ENCODE measurements around the gene DCTN2.
"Not testable (repeated sequence)": the region's sequence is repeated elsewhere in the genome, so short reads cannot be mapped to it uniquely, and the experiment has no call there.

DCTN2 gene

GRCh38 chr12:57576613-57577160 is 29.7 kb upstream of the DCTN2 start:
- no peak for DNase-seq

GRCh38 chr12:57575771-57576612 is 29.0 kb upstream of the DCTN2 start:
- DNase-seq: no peak

GRCh38 chr12:57574795-57575194 is 27.8 kb upstream of the DCTN2 start:
- no peak for DNase-seq

GRCh38 chr12:57571926-57572762 is 25.2 kb upstream of the DCTN2 start:
- DNase-seq: no peak

DNA sequence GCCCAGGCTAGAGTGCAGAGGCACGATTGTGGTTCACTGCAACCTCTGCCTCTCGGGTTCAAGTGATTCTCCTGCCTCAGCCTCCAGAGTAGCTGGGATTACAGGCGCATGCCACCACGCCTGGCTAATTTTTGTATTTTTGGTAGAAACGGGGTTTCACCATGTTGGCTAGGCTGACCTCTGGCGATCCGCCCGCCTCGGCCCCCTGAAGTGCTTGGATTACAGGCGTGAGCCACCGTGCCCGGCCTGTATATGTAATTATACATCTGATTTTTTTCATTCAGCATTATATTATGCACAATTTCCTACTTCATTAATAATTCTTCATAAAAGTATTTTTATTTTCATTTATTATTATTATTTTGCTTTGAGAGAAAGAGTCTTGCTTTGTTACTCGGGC is 23.4 kb upstream of the DCTN2 start:
- not testable (repeated sequence) for DNase-seq

- DNase-seq: no peak
Measured at GRCh38 chr12:57569858-57570257, 22.9 kb upstream of the DCTN2 start.

DNA sequence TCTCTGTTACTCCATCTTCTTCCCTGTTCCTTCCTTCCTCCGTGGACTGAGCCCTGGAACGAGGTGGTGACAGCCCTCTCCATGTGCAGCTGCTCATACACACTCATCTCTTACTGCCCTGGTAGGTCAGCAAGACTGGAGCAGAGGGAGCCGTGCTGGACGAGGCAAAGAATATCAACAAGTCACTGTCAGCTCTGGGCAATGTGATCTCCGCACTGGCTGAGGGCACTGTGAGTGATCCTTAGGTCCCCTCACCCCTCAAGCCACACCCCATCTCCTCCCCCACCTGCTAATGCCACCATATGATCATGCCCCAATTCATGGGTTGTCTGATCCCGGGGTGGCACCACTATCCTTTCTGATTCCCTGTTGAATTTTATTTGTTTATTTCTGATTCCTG is 21.8 kb upstream of the DCTN2 start:
- DNase-seq: no peak

GRCh38 chr12:57564178-57564740 is 17.3 kb upstream of the DCTN2 start:
- no peak for DNase-seq

GRCh38 chr12:57563358-57563757 is 16.4 kb upstream of the DCTN2 start:
- no peak for DNase-seq

- not testable (repeated sequence) for DNase-seq
Measured at GRCh38 chr12:57561117-57561516, 14.1 kb upstream of the DCTN2 start.

GRCh38 chr12:57560516-57560915 is 13.5 kb upstream of the DCTN2 start:
- no peak for DNase-seq

DNA sequence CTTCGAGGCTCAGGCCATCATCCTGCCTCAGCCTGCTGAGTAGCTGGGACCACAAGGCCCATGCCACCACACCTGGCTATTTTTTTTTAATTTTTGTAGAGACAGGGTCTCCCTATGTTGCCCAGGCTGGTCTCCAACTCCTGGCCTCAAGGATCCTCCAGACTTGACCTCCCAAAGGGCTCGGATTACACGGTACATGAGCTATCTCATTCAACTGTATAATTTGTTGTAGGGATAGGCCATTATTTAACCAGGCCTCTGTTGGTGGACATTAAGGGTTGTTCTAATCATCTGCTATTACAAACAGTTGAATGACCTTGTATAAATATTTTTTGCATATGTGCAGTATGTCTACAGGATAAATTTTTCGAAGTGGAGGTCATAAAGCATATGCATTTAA is 11.9 kb upstream of the DCTN2 start:
- DNase-seq: no peak

DNA sequence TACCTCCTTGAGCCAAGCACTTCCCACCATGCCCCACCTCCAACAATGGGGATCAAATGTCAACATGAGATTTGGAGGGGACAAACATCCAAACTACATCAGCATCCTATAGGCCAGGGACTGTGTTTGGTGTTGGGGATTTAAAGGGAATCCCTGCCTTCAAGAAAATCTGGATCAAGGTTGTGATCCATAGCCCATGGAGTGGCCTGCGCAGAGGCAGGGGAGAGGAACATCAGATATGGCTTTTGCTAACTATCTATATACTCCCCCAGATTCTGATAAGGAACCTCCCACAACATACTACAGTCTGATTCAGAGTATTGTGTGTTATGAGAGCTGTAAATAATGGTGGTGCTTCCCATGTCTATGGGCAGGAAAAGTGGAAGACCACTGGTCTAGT is 7.9 kb upstream of the DCTN2 start:
- no peak for DNase-seq

DNA sequence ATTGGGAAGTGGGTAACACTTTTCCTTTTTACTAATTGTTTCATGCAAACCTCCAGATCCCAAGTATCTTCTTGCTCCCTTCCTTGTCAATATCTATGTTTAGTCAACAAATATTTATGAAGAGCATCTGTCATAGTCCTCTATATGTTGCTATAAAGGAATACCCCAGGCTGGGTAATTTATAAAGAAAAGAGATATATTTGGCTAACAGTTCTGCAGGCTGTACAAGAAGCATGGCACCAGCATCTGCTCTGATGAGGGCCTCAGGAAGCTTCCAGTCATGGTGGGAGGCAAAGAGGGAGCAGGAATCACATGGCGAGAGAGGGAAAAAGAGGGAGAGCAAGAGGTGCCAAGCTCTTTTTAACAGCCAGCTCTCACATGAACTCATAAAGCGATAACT is 7.5 kb upstream of the DCTN2 start:
- DNase-seq: no peak

DNA sequence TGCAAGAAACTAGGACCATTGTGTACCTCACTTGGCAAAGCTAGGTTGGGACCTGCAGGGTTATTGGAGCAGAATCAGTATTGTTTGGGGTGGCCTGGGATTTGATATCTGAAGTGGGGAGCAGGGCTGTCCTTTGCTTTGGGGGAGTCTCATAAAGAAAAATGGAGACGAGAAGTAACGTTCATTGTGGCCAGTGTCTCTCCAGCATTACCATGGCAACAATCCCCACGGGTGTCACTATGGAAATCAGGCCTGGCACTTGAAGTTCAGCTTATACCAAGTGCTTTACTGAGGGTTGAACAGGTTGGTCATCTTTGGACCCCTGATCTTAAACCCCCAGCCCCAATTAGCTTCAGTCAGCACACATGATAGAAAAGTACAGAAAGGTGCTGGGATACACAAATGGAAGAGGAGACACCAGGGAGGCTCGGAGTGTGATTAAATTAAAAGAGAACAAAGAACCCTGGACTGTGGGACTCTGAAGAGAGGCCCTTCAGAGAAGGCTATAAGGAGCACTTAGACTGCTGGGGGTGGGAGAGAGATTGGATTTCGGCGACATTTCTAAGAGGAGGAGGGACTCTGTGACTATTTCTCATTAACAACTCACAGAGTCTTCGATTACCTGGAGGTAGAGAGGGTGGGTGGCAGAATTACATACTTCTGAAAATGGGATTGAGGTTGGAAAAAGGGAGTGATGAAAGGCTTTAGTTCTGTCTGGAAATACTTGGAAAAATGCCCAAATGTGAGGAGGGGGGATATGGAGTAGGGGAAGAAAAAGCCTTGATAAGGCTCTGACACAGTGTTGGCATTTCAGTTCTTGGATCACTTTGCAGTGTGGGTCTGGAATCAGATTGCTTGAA is 6.6 kb upstream of the DCTN2 start:
- DNase-seq: no peak

GRCh38 chr12:57552835-57553313 is 5.9 kb upstream of the DCTN2 start:
- DNase-seq: no peak

GRCh38 chr12:57552306-57552651 is 5.3 kb upstream of the DCTN2 start:
- no peak for DNase-seq

GRCh38 chr12:57551637-57552305 is 4.8 kb upstream of the DCTN2 start:
- DNase-seq: no peak

- DNase-seq: no peak
Measured at GRCh38 chr12:57550641-57551549, 3.9 kb upstream of the DCTN2 start.

DNA sequence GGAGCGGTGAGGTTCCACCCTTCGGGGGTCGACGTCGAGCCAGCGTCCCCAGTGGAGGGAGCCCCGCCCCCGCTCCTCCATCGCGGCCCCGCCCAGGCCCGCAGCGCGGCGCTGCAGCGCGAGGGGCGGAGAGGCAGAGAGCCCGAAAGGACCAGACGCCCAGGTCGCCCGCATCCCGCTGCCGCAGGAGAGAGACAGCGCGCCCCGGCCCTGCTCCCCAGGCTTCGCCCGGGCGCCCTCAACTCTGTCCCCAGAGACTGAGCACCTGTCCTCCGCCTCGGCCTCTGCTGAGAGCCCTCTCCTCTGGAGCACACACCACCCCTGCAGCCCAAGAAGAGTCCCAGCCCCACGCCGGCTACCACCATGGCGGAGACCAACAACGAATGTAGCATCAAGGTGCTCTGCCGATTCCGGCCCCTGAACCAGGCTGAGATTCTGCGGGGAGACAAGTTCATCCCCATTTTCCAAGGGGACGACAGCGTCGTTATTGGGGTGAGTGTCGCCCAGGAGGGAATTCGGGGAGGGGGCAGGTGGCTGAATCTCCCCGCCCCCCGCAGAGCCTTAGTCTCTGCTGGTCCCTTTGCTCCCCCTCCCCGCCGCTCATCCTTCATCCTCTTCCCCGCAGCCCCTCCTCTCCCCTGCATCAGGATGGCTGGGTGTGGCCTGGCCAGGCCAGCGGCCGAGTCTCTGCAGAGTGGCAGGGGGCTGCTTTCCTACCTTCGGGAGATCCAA is 3.1 kb upstream of the DCTN2 start, which contains the start of gene KIF5A:
Gene KIF5A, plus strand, starts transcription at position 136 of the 732 bp plus-strand sequence. Its CDS starts 228 bp downstream, at position 364.
- no peak for DNase-seq

Data from femur (tissue), 1 donor.